Kidney epithelial cell (primary cell): ENCODE data around the gene SEMA3G. TPM values are rescaled to one million over a fixed set of nuclear protein-coding genes. Genes with fewer than 3 reads are reported as not detected.

Source experiments
- DNase-seq: peaks from one replicate; pipeline ENCODE4 v3.0.0-alpha.2; 2010; ENCODE audit warnings: low read depth
- H3K27me3 ChIP-seq: 2 replicates; pipeline ENCODE4 v1.6.0; 2011; ENCODE audit warnings: low read length; ENCODE audit not compliant: control insufficient read depth, insufficient read depth
- H3K36me3 ChIP-seq: 2 replicates; pipeline ENCODE4 v1.5.1; 2011; ENCODE audit warnings: low read length; ENCODE audit not compliant: control insufficient read depth, insufficient read depth
- H3K4me3 ChIP-seq: 2 replicates; pipeline ENCODE4 v1.5.1; 2011; ENCODE audit warnings: low read depth, mild to moderate bottlenecking, control low read depth, low read length
- total RNA-seq: library from RNA; depleted of rRNA; stranded (reverse); fragments of >200 nt; gene quantifications from 2 replicates; pipeline ENCODE4 v1.2.3, GENCODE V29; 2015
- TF ChIP-seq, protein P1 (sequence below): IDR thresholded peaks from 2 replicates; pipeline ENCODE4 v1.5.1; 2011; ENCODE audit warnings: mild to moderate bottlenecking, moderate library complexity, low read length, control low read depth, inconsistent platforms; ENCODE audit not compliant: insufficient read depth, poor library complexity, severe bottlenecking

The SEMA3G gene
- total RNA-seq, 1 donor from 2014 or later: 0.21 TPM

DNA sequence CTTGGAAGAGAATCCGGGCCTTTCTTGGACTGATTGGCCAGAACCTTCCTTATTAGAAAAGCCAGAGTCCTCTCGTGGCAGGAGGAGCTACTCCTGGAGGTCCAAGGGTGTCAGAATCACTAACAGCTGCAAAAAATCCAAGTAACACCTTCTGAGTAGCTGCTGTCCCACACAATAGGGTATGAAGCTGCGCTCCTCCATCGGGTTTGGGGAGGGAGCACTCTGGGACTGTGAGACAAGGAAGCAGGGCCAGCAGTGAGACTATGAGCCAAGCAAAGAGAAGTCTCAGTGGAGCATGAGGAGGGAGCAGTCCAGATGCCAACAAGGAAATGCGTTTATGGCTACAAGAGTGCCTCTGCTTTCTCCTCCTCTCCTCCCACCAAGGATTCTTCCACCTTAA lies 21.7 kb downstream of the SEMA3G start:
- TF ChIP-seq, protein P1, sequence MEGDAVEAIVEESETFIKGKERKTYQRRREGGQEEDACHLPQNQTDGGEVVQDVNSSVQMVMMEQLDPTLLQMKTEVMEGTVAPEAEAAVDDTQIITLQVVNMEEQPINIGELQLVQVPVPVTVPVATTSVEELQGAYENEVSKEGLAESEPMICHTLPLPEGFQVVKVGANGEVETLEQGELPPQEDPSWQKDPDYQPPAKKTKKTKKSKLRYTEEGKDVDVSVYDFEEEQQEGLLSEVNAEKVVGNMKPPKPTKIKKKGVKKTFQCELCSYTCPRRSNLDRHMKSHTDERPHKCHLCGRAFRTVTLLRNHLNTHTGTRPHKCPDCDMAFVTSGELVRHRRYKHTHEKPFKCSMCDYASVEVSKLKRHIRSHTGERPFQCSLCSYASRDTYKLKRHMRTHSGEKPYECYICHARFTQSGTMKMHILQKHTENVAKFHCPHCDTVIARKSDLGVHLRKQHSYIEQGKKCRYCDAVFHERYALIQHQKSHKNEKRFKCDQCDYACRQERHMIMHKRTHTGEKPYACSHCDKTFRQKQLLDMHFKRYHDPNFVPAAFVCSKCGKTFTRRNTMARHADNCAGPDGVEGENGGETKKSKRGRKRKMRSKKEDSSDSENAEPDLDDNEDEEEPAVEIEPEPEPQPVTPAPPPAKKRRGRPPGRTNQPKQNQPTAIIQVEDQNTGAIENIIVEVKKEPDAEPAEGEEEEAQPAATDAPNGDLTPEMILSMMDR: no peak
- DNase-seq: no peak
- Histone ChIP-seq H3K4me3 (no peak overlapping the region), H3K36me3 (no peaks in the 10 kb centered on the region), H3K27me3 (no peaks in the 10 kb centered on the region)

DNA sequence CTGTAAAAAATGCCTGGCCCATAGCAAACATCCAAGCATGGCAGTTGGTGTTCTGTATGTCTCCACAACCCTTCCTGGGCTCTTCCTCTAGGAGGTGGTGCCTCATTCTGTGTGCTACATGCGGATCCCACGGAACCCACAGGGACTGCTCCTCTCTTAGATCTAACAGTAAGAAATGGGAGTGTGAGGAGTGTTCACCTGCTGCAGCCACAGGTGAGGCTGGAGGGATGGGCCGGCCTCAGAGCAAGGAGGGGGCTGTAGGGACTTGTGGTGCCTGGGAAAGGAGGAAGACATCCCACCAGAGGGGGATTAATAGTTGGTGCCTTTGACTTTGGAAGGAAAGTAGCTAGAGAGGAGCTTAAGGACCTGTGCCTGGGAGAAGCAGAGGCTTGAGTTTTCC lies 22.2 kb downstream of the SEMA3G start:
- no peaks in the 10 kb centered on the region for H3K27me3 ChIP-seq
- H3K4me3 ChIP-seq: no peak overlapping the region
- no peak for DNase-seq
- no peaks in the 10 kb centered on the region for H3K36me3 ChIP-seq
- TF ChIP-seq, protein P1: no peak

DNA sequence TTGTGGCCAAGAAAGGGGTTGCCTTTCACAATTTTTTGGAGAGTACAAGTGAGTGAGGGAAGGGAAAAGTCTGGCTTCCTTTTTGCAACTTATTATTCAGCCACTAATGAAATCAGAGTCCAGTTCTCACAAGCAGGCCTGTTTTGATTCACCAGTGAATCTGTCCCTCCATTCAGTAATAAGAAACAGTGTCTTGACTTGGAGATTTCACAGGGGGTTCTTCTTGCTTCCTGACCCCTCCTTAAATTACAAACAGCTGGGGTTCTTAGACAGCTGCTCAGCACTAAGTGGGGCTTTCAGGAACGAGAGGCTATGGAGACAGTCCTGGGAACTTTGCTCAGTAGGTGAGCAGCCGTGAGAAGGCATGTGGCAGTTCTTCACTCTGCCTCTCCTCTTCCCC lies 24.5 kb downstream of the SEMA3G start:
- TF ChIP-seq, protein P1: no peak
- Histone ChIP-seq H3K27me3 (no peaks in the 10 kb centered on the region), H3K36me3 (no peaks in the 10 kb centered on the region), H3K4me3 (no peak overlapping the region)
- no peak for DNase-seq

DNA sequence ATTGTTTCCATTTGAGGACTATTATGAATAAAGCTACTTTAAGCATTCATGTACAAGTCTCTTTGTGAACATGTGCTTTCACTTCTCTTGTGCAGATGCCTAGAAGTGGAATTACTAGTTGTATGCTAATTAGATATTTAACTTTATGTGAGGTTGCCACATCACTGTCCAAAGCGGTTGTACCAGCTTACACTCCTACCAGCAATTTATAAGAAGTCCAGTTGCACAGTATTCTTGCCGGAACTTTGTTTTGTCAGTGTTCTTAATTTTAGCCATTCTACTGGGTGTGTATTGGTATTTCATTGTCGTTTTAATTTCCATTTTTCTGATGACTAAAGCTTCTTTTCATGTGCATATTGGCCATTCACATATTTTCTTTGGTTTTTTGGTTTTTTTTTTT lies 29.1 kb downstream of the SEMA3G start:
- no peaks in the 10 kb centered on the region for H3K27me3 ChIP-seq
- H3K4me3 ChIP-seq: no peak overlapping the region
- TF ChIP-seq, protein P1: no peak
- no peak for DNase-seq
- H3K36me3 ChIP-seq: no peaks in the 10 kb centered on the region

GRCh38 chr3:52408466-52408865 lies 36.4 kb downstream of the SEMA3G start:
- H3K27me3 ChIP-seq: no peaks in the 10 kb centered on the region
- TF ChIP-seq, protein P1: no peak
- no peak for DNase-seq
- H3K36me3 ChIP-seq: peaks cover 6% of the 10 kb centered on the region
- H3K4me3 ChIP-seq: no peak overlapping the region

DNA sequence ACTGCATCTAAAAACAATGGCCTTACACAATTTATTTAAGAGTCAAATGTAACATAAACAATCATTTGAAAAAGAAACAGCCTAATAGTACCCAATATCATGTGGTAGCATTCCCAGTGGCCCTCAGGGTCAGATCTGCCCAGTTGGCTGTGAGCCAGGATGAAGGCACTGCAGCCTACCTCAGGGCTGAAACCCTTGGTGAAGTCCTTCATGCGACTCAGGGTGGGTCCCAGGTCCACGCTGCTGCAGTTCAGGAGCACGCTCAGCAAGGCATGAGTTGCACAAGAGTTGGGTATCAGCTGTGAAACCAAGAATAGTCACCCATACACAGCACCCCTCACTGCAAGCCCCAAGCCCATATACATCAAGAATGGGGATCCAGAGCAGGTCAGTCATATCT lies 37.1 kb downstream of the SEMA3G start:
- Histone ChIP-seq H3K36me3 (peaks cover 6% of the 10 kb centered on the region), H3K4me3 (no peak overlapping the region), H3K27me3 (no peaks in the 10 kb centered on the region)
- no peak for DNase-seq
- TF ChIP-seq, protein P1: no peak
